Heart left ventricle (tissue), 16 donors: ENCODE data around the gene GCSH. TPM values are rescaled to one million over a fixed set of nuclear protein-coding genes. Genes with fewer than 3 reads are reported as not detected.
A peak's percentile ranks its signal among the peaks of the same experiment; 100 is the strongest.

Experiments
- ATAC-seq, 4 donors: fragments of 200-7000 bp; cut with Tn5 transposase; one replicate each; pipeline ENCODE4 v1.9.1; 2020 to 2022; ENCODE audit warnings: moderate library complexity in 4 of 4, mild to moderate bottlenecking in 3 of 4, moderate number of reproducible peaks in 1 of 4
- DNase-seq, 5 donors: peaks; one replicate each; pipeline ENCODE4 v3.0.0-alpha.2; 2020
- H3K27ac ChIP-seq, 12 donors: fragments of 200-600 bp; sonication (generic) in 4 of 12; one replicate each; pipeline versions ENCODE4 v1.5.0 to v1.8.0; 2016 to 2022; ENCODE audit warnings: mild to moderate bottlenecking in 2 of 12
- H3K27me3 ChIP-seq, 9 donors: fragments of 200-600 bp; sonication (generic) in 2 of 9; one replicate each; pipeline versions ENCODE4 v1.5.1 to v1.8.0; 2016 to 2022; ENCODE audit warnings: mild to moderate bottlenecking in 3 of 9
- H3K36me3 ChIP-seq, 9 donors: fragments of 200-600 bp; sonication (generic) in 2 of 9; one replicate each; pipeline versions ENCODE4 v1.5.0 to v1.8.0; 2018 to 2022; ENCODE audit warnings: mild to moderate bottlenecking in 2 of 9
- H3K4me1 ChIP-seq, 12 donors: fragments of 200-600 bp; sonication (generic) in 4 of 12; one replicate each; pipeline versions ENCODE4 v1.5.0 to v1.8.0; 2016 to 2022; ENCODE audit warnings: mild to moderate bottlenecking in 3 of 12
- H3K4me3 ChIP-seq, 12 donors: fragments of 200-600 bp; sonication (generic) in 4 of 12; one replicate each; pipeline versions ENCODE4 v1.5.0 to v1.8.0; 2017 to 2022; ENCODE audit warnings: mild to moderate bottlenecking in 9 of 12, moderate library complexity in 4 of 12
- H3K9me3 ChIP-seq, 12 donors: fragments of 200-600 bp; sonication (generic) in 4 of 12; one replicate each; pipeline versions ENCODE4 v1.5.0 to v1.8.0; 2016 to 2022; ENCODE audit warnings: mild to moderate bottlenecking in 1 of 12
- POLR2A ChIP-seq, 2 donors: fragments of 450-650 bp; IDR thresholded peaks; one replicate each; pipeline ENCODE4 v1.6.1; 2017; ENCODE audit warnings: antibody characterized with exemption in 2 of 2, mild to moderate bottlenecking in 2 of 2, moderate library complexity in 2 of 2
- WGBS, 4 donors: extraction: QIAGEN DNeasy Blood & Tissue Kit in 2 of 4; methylation state at CpG; one replicate each; pipeline versions ENCODE4 v1.1.5 to v1.1.7; 2013 to 2018; 5-methylcytosine and 5-hydroxymethylcytosine counted together
- intact Hi-C, 10 donors: fragments of 100-400 bp; cut with DNase I; formaldehyde crosslinking; loops; one replicate each; pipeline versions ENCODE4 v1.11.1 to v1.14.2; 2022
- polyA plus RNA-seq, 2 donors: library from polyadenylated mRNA; stranded (reverse); fragments of 200-250 nt; gene quantifications; one replicate each; pipeline ENCODE4 v1.2.3, GENCODE V29; 2013
- total RNA-seq, 9 donors: library from RNA; depleted of rRNA in 2 of 9; stranded (reverse); fragments of >200 nt in 2 of 9; fragmentation: NEBNext Ultra II Directional in 3 of 9; extraction: Animal tissue kit (Norgen Biotek cat#: 25700) in 3 of 9; gene quantifications; one replicate each; pipeline versions ENCODE4 v1.1.0 to v1.2.4, GENCODE V29; 2016 to 2023
- TF ChIP-seq, protein P1 (sequence below), 12 donors: fragments of 200-600 bp; sonication (generic) in 4 of 12; IDR thresholded peaks; one replicate each; pipeline versions ENCODE4 v1.5.0 to v1.8.0; 2018 to 2022; ENCODE audit warnings: antibody characterized with exemption in 12 of 12, mild to moderate bottlenecking in 5 of 12
- donor health status: ischemic (EF 13 %, LVEDD 7.1; RV severe dilation, severe dysfunction).
- donor health status: healthy with polysubstance abuse.
- donor health status: DM: no; HTN: yes; CAD: no.
- donor health status: DM: no; HTN: no; CAD: no.
- donor health status: ischemic (EF 25% LVEDD 6.9; RV normal size, moderate dysfunction).
- donor health status: ischemic (EF 25% LVEDD 5.7; RV mildly dilated, moderate dysfunction).
- donor health status: healthy.
- donor health status: DM: yes; HTN: yes; CAD: no.
- donor health status: ischemic (EF 35%, LVEDD 5.7; RV mildly dilated, moderate dysfunction).
- donor health status: nonischemic (EF 11% LVEDD 7.7; RV severe dilation, severe dysfunction).
- donor health status: DM: yes; HTN: yes; CAD: no.
- donor health status: PGD.
- donor health status: ischemic (EF 29% LVEDD 5.4; RV normal size, mild dysfunction).
- donor health status: nonischemic (EF 23%, LVEDD 6.1; RV moderate dilation, normal function).

GCSH gene
- total and polyA plus RNA-seq, 11 donors = 22.3 to 51.2 (median 40.1) TPM

GRCh38 chr16:81040131-81040530, 56.1 kb downstream of the GCSH start:
- ATAC-seq = no peak
- no peaks in the 10 kb centered on the region for H3K9me3 ChIP-seq
- peaks cover 0 to 63% (median 43%) of the 10 kb centered on the region in 9 donors for H3K36me3 ChIP-seq
- H3K27ac ChIP-seq = no peak overlapping the region
- TF ChIP-seq, protein P1, sequence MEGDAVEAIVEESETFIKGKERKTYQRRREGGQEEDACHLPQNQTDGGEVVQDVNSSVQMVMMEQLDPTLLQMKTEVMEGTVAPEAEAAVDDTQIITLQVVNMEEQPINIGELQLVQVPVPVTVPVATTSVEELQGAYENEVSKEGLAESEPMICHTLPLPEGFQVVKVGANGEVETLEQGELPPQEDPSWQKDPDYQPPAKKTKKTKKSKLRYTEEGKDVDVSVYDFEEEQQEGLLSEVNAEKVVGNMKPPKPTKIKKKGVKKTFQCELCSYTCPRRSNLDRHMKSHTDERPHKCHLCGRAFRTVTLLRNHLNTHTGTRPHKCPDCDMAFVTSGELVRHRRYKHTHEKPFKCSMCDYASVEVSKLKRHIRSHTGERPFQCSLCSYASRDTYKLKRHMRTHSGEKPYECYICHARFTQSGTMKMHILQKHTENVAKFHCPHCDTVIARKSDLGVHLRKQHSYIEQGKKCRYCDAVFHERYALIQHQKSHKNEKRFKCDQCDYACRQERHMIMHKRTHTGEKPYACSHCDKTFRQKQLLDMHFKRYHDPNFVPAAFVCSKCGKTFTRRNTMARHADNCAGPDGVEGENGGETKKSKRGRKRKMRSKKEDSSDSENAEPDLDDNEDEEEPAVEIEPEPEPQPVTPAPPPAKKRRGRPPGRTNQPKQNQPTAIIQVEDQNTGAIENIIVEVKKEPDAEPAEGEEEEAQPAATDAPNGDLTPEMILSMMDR (IDR thresholded peaks at IDR 0.05) = no peak
- TF ChIP-seq POLR2A (IDR thresholded peaks at IDR 0.05) = no peak
- no peak for DNase-seq
- H3K4me3 ChIP-seq = no peak overlapping the region
- intact Hi-C loops = no loop called here
- no peaks in the 10 kb centered on the region for H3K27me3 ChIP-seq
- H3K4me1 ChIP-seq = peaks cover 0 to 36% (median 24%) of the 10 kb centered on the region in 12 donors
- WGBS, 4 donors = 90 to 95% (median 94%) methylated on average over 2 of the region's 2 CpGs

DNA sequence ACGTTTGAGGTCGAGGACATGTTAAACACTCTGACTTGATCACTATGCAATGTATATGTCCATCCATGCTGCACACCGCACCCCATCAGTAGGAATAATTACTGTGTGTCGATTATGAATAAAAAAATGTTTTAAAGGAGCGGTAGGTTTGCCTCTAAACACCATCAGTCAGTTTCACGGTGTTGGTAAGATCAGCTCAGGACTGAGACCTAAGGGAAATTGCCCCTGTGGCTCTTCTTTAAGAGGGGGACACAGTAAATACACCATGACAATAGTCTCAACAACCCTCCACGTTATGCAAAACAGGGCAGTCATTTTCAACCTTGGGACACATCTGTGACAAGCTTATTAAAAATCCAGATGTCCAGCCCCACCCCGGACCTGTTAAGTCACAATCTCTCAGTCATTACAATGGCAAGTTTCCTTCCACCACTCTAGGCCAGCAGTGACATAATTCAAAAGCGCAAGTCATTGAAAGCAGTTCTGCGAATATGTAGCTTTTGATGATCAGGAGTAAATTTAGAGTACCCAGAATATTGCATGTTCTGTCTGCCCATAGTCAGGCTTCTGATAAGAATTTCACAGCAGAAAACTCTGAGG, 59.3 kb downstream of the GCSH start:
- Histone ChIP-seq H3K27me3 (no peaks in the 10 kb centered on the region), H3K4me1 (peaks cover 0 to 37% (median 24%) of the 10 kb centered on the region in 12 donors), H3K36me3 (peaks cover 0 to 31% (median 10%) of the 10 kb centered on the region in 9 donors), H3K27ac (peak overlapping the region; percentile 19 to 85 (median 82)), H3K4me3 (peak overlapping the region; percentile 68 to 92 (median 80)), H3K9me3 (no peaks in the 10 kb centered on the region)
- peak; percentile 31 to 88 (median 48) for ATAC-seq
- DNase-seq = peak in 3 of 5 donors; percentile 34 to 51 (median 45)
- TF ChIP-seq POLR2A (IDR thresholded peaks at IDR 0.05) = no peak
- TF ChIP-seq, protein P1 (IDR thresholded peaks at IDR 0.05) = no peak
- WGBS, 4 donors = 17 to 28% (median 21%) methylated on average over 10 of the region's 10 CpGs
- intact Hi-C loops = loop anchor here (1.0 to 10.0 kb wide), 10 partner anchors 27 to 700 kb away; partner anchors contain the start of genes C16orf46 (in 7 of the 10), GCSH (in 2 of the 10) and GAN (in 1 of the 10)

- peak overlapping the region; percentile 46 to 85 (median 82) for H3K27ac ChIP-seq
- intact Hi-C loops = loop anchor here (1.0 to 10.0 kb wide), 12 partner anchors 26 to 701 kb away; partner anchors contain the start of genes C16orf46 (in 8 of the 10), GCSH (in 2 of the 10), CENPN (in 1 of the 10) and GAN (in 1 of the 10)
- ATAC-seq = peak in 2 of 4 donors; percentile 32 to 43
Observed at GRCh38 chr16:81035975-81036750, 60.0 kb downstream of the GCSH start.

More at GRCh38 chr16:81035975-81036750, 60.0 kb downstream of the GCSH start:
- Histone ChIP-seq H3K9me3 (no peaks in the 10 kb centered on the region), H3K4me1 (peaks cover 0 to 37% (median 24%) of the 10 kb centered on the region in 12 donors), H3K27me3 (no peaks in the 10 kb centered on the region), H3K36me3 (peaks cover 0 to 24% (median 4%) of the 10 kb centered on the region in 9 donors), H3K4me3 (peak overlapping the region; percentile 68 to 92 (median 80))
- TF ChIP-seq POLR2A (IDR thresholded peaks at IDR 0.05) = no peak
- TF ChIP-seq, protein P1 (IDR thresholded peaks at IDR 0.05) = peak in 1 of 12 donors; percentile 20
- 0 to 1% (median 0%) methylated on average over 23 to 80 of the region's 80 CpGs for WGBS, 4 donors
- peak; percentile 23 to 69 (median 31) for DNase-seq
